ENCODE results near the gene MPP3. TPM values are rescaled to one million over a fixed set of nuclear protein-coding genes. Genes with fewer than 3 reads are reported as not detected.

Gene MPP3
- total RNA-seq, 1 experiment from 2014 or later, result 6.9 TPM

DNA sequence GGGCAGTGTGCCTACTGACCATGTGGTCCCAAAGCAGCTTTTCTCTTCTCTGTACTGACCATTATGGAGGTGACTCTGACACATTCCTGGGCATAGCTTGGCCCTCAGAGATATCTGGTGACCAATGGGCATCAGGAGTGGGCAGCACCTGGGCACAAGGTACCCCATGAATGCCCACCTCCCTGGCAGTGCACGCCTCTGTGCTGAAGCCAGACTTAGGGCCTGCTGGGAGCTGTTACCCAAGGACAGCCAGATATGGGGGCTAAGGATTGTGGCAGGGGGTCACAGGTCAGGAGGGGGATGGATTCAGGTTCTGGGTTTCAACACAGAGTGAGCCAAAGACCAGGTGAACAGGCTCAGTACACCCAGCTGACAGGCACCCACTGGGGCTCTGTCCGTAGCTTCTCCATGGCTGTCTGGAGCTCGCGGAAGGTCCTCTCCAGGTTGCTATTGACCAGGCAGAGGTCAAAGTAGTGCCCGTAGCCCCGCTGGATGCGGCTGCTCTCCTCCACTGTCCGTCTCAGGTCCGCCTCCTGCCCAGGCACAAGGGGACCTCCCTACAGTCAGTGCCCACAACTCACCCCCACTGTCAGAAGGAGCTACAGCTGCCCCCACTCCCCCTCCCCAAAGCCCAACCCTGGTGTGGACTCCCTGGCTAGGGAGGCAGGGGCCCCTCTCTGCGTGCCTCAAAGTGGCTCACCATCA is 44.7 kb upstream of the MPP3 start:
- no peak for DNase-seq
- Histone ChIP-seq H2AFZ (ENCODE audit: low read length) (no peak overlapping the region), H3K27me3 (ENCODE audit: insufficient read depth, low read length) (no peaks in the 10 kb centered on the region), H4K20me1 (ENCODE audit: control insufficient read depth, insufficient read depth, insufficient read length) (peaks cover 4% of the 10 kb centered on the region), H3K9ac (ENCODE audit: extremely low read depth, insufficient read length, low read length) (no peak overlapping the region), H2AK5ac (ENCODE audit: insufficient read length, low read length) (no peak overlapping the region), H3K56ac (ENCODE audit: insufficient read length, low read depth, low read length) (no peak overlapping the region), H3T11ph (ENCODE audit: low read length) (no peak overlapping the region), H3K23me2 (ENCODE audit: insufficient read length, low read depth, low read length, poor library complexity, severe bottlenecking) (no peaks in the 10 kb centered on the region), H3K18ac (ENCODE audit: insufficient read length, low read depth, low read length) (no peak overlapping the region), H4K91ac (ENCODE audit: insufficient read length, low read depth, low read length) (no peak overlapping the region), H3K4me2 (ENCODE audit: insufficient read depth, insufficient read length, low read length) (no peak overlapping the region), H2BK12ac (ENCODE audit: insufficient read length, low read depth, low read length) (no peak overlapping the region), H3K79me2 (ENCODE audit: insufficient read depth, low read length) (no peaks in the 10 kb centered on the region), H3K27ac (ENCODE audit: insufficient read length, low read depth, low read length) (no peak overlapping the region), H2BK15ac (ENCODE audit: low read depth, low read length) (no peak overlapping the region), H3K4me1 (ENCODE audit: insufficient read depth, low read length) (peaks cover 3% of the 10 kb centered on the region; the same call in 1 of the 2 replicates), H4K5ac (ENCODE audit: insufficient read length, low read depth, low read length) (no peak overlapping the region), H2BK5ac (ENCODE audit: insufficient read length, low read length) (no peak overlapping the region), H3K79me1 (ENCODE audit: insufficient read depth, low read depth, low read length, poor library complexity, severe bottlenecking) (no peaks in the 10 kb centered on the region), H3K23ac (ENCODE audit: insufficient read length, low read depth, low read length) (no peak overlapping the region), H2BK20ac (ENCODE audit: low read depth, low read length, poor library complexity, severe bottlenecking) (no peak overlapping the region), H4K8ac (replicated peaks; ENCODE audit: insufficient read length, low read depth, low read length) (no peak overlapping the region), H3K4ac (ENCODE audit: low read depth, low read length) (no peak overlapping the region), H3K14ac (ENCODE audit: insufficient read depth, low read length) (no peak overlapping the region), H2BK120ac (ENCODE audit: low read depth, low read length, poor library complexity, severe bottlenecking) (no peak overlapping the region), H3K9me3 (ENCODE audit: control insufficient read depth, low read depth, low read length) (no peaks in the 10 kb centered on the region)
- Mint-ChIP-seq H3K4me1 (peaks cover 13 to 14% of the 10 kb centered on the region in 2 experiments), H3K36me3 (ENCODE audit: insufficient read depth in 1 of 3, low read depth in 3 of 3) (peaks cover 5 to 12% (median 11%) of the 10 kb centered on the region in 3 experiments; a peak in 5 of 7 replicates), H3K27ac (no peak overlapping the region), H3K4me3 (no peak overlapping the region), H3K9me3 (no peaks in the 10 kb centered on the region), H3K27me3 (ENCODE audit: low read depth) (peaks cover 3% of the 10 kb centered on the region)
- TF ChIP-seq, protein P1, sequence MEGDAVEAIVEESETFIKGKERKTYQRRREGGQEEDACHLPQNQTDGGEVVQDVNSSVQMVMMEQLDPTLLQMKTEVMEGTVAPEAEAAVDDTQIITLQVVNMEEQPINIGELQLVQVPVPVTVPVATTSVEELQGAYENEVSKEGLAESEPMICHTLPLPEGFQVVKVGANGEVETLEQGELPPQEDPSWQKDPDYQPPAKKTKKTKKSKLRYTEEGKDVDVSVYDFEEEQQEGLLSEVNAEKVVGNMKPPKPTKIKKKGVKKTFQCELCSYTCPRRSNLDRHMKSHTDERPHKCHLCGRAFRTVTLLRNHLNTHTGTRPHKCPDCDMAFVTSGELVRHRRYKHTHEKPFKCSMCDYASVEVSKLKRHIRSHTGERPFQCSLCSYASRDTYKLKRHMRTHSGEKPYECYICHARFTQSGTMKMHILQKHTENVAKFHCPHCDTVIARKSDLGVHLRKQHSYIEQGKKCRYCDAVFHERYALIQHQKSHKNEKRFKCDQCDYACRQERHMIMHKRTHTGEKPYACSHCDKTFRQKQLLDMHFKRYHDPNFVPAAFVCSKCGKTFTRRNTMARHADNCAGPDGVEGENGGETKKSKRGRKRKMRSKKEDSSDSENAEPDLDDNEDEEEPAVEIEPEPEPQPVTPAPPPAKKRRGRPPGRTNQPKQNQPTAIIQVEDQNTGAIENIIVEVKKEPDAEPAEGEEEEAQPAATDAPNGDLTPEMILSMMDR (conservative IDR thresholded peaks at IDR 0.05), result no peak
- no CpG with 5 or more reads among the region's 10 CpGs for WGBS (ENCODE audit: extremely low coverage, insufficient read length, low lambda C conversion rate)

Data from H9 (cell line).